ENCODE results near the gene PPM1H.
"Not testable (repeated sequence)": the region's sequence is repeated elsewhere in the genome, so short reads cannot be mapped to it uniquely, and the experiment has no call there.

Gene PPM1H

GRCh38 chr12:62832027-62832426 lies 102.9 kb downstream of the PPM1H start:
- DNase-seq = no peak

GRCh38 chr12:62827855-62828254 lies 107.1 kb downstream of the PPM1H start:
- DNase-seq = no peak

- DNase-seq = no peak
Measured at GRCh38 chr12:62827042-62827441, 107.9 kb downstream of the PPM1H start.

GRCh38 chr12:62817556-62818271 lies 117.2 kb downstream of the PPM1H start:
- DNase-seq = no peak

- no peak for DNase-seq
Measured at GRCh38 chr12:62814243-62814642, 120.7 kb downstream of the PPM1H start.

GRCh38 chr12:62813031-62813829 lies 121.7 kb downstream of the PPM1H start:
- DNase-seq = no peak

GRCh38 chr12:62811481-62811880 lies 123.5 kb downstream of the PPM1H start:
- not testable (repeated sequence) for DNase-seq

GRCh38 chr12:62808166-62808879 lies 126.6 kb downstream of the PPM1H start:
- no peak for DNase-seq

GRCh38 chr12:62806893-62807292 lies 128.1 kb downstream of the PPM1H start:
- no peak for DNase-seq

GRCh38 chr12:62806244-62806836 lies 128.6 kb downstream of the PPM1H start:
- DNase-seq = no peak

- DNase-seq = no peak
Measured at GRCh38 chr12:62805517-62805916, 129.4 kb downstream of the PPM1H start.

- DNase-seq = peak; percentile 78
Measured at GRCh38 chr12:62803756-62804155, 131.2 kb downstream of the PPM1H start.

GRCh38 chr12:62802984-62803383 lies 132.0 kb downstream of the PPM1H start:
- peak; percentile 61 for DNase-seq

- DNase-seq = no peak
Measured at GRCh38 chr12:62802321-62802720, 132.6 kb downstream of the PPM1H start.

- DNase-seq = no peak
Measured at GRCh38 chr12:62801796-62802195, 133.2 kb downstream of the PPM1H start.

GRCh38 chr12:62800707-62801400 lies 134.1 kb downstream of the PPM1H start:
- no peak for DNase-seq

GRCh38 chr12:62799766-62800406 lies 135.1 kb downstream of the PPM1H start:
- DNase-seq = no peak

GRCh38 chr12:62799126-62799736 lies 135.7 kb downstream of the PPM1H start:
- DNase-seq = peak; percentile 28

- no peak for DNase-seq
Measured at GRCh38 chr12:62794218-62794583, 140.7 kb downstream of the PPM1H start.

- DNase-seq = peak; percentile 62
Measured at GRCh38 chr12:62793256-62794217, 141.4 kb downstream of the PPM1H start.

Data from NCI-H1092 treated with DMSO at 0.1 percent for 48 hours (cell line).